HL-60/S4 (cell line): ENCODE data around the gene POTEB2.
"Not testable (repeated sequence)": the region's sequence is repeated elsewhere in the genome, so short reads cannot be mapped to it uniquely, and the experiment has no call there.

Experiments used
- in situ Hi-C: fragments of 300-500 bp; cut with MboI; formaldehyde crosslinking; loops from 2 replicates; pipeline ENCODE4 v1.14.3; 2022; ENCODE audit warnings: low sequenced_read_pairs

POTEB2 gene

DNA sequence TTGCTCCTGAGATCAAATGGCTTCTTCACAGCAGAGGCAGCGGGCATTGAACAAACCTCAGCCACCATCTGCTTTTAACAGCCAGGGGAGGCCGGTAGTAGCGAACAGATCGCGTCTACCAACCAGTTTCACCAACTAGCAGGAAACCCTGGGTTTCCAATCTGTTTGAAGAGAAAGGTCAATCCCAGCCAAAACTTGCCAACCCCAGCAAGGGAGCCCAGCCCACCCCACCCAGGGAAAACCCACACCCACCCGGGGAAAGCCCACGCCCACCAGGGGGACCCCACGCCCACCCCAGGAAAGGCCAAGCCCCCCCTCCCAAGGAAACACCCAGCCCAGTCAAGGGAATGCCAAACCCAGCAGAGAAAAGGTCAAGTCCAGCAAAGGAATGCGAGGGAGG is at the start of gene POTEB2:
Gene POTEB2, minus strand, starts transcription at position 101 of the 400 bp plus-strand sequence. Its CDS starts 33 bp downstream, at position 68.
- in situ Hi-C loops = not testable (repeated sequence)

DNA sequence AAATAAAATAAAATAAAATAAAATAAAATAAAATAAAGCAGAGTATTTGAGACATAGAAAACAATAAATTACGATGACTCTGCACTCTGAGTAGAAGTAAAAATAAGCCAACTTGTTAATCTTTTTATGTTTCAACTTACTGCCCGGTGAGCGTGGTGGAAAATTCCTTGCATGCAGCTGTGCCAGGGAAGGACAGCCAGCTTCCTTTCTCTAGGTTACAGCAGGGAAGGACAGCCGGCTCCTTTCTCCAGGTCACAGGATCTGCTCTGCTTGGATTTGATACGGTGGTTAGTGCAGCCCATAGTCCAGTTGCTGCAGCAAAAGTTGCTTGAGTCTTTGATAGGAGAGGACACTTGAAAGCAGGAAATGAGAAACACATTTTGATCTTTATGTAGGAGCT is 13.8 kb upstream of the POTEB2 start:
- in situ Hi-C loops = not testable (repeated sequence)

DNA sequence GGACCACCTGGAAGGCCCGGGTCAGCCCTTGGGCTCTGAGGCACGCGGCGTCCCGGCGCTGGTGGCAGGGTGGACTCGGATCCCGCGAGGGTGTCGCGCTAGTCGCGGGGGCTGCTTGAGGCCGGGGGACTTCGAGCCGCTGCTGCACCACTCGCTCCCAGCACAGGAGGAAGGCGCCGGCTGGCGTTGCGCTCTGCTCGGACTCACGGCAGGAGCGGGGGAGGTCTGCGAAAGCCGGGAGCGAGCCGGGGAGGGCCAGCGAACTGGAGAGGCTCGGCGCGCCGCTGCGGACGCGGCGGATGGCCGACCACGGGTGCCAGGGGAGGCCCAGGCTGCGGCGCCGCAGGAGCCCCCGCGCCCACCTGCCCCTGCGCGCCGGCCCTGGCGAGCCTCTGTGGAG is 12.3 kb upstream of the POTEB2 start:
- in situ Hi-C loops = not testable (repeated sequence)

DNA sequence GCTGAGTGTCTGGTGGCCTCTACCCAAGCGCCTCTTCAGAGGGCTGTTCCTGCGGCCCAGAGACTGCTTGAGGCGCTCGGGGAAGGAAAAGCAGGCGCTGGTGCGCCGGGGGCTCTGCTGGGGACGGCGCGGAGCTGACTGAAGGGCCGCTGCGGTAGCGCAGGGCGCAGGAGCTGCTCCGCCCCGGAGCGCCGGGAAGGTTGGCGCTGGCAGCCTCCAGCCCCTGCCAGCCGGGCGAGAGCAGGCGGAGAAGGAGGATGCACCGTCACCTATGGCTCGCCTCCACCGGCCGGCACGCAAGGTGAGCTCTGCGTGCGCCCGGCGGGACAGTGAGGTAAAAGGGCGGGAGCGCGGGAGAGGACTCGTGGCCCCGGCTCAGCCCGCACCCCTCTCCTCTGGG is 11.7 kb upstream of the POTEB2 start:
- in situ Hi-C loops = not testable (repeated sequence)
